Activated naive CD4-positive, alpha-beta T cell treated with anti-CD3 and anti-CD28 coated beads, Interleukin-2, amount 10 ng/mL, durations not matched to agents 7 days and 5 days (primary cell): ENCODE measurements around the gene BCR.

ENCODE experiments used
- CTCF ChIA-PET: fragments of 350-600 bp; sonication (Branson Sonifier 250); formaldehyde crosslinking; loops from one replicate; lab custom pipeline; 2021; ENCODE audit warnings: antibody characterized with exemption; lab: Charles Lee
- DNase-seq: peaks from one replicate; pipeline ENCODE4 v3.0.0-alpha.2; 2020
- H3K27ac Mint-ChIP-seq: one replicate; pipeline ENCODE4 v1.8.0; 2021; ENCODE audit warnings: mild to moderate bottlenecking, moderate library complexity, mixed read lengths
- H3K27me3 Mint-ChIP-seq: one replicate; pipeline ENCODE4 v1.8.0; 2021; ENCODE audit warnings: mild to moderate bottlenecking, mixed read lengths
- H3K36me3 Mint-ChIP-seq: one replicate; pipeline ENCODE4 v1.8.0; 2021; ENCODE audit warnings: mixed read lengths
- H3K4me1 Mint-ChIP-seq: one replicate; pipeline ENCODE4 v1.8.0; 2021; ENCODE audit warnings: mixed read lengths
- H3K4me3 Mint-ChIP-seq: one replicate; pipeline ENCODE4 v1.8.0; 2021; ENCODE audit warnings: mild to moderate bottlenecking, moderate library complexity, mixed read lengths
- H3K9me3 Mint-ChIP-seq: one replicate; pipeline ENCODE4 v1.8.0; 2021; ENCODE audit warnings: mixed read lengths

Gene BCR

DNA sequence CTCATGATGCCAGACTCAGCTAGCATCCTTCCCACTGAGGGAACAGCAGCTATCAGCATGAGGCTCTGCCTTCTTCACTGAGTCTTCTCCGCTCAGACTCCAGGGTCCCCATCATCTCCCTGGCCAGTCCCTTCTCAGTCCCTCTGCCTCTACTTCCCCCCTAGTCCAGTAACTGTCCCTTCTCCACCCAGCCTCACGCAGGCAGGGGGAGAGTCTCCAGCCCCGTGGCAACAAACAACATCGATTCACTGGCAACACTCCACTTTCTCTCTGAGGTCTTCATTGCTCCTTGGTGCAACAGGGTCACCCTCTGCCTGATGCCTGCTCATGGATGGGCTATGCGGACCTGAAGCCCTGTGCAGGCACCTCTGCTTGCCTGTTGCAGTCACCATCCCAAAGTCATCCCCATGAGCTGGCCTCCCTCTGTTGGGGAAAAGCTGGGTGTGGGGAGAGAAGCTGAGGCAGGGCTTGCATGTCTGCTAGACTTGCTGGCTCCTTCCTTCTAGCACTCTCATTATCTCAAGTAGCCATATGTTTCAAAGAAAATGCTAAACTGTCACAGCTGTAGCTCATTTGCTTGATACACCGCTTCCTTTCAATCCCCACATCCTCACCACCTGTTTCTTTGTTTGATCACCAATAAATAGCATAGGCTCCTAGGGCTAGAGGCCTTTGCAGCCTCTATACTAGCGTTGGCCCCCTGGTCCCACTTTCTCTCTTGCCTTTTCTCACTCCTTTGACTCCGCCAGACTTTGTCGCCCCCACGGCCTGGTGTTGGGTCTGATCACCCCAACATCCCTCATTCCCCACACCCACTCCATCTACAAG, 4.3 kb upstream of the BCR start:
- CTCF ChIA-PET: interaction anchor here (0.6 to 13.7 kb wide), 13 partner anchors 20 to 324 kb away, joined by 3 to 247 read pairs (median 4); no protein-coding TSS in a partner anchor
- Mint-ChIP-seq H3K36me3 (peaks cover 7% of the 10 kb centered on the region), H3K27ac (peak overlapping the region; percentile 80), H3K4me1 (peaks cover 40% of the 10 kb centered on the region), H3K9me3 (peaks cover 12% of the 10 kb centered on the region), H3K4me3 (no peak overlapping the region), H3K27me3 (peaks cover 12% of the 10 kb centered on the region)
- DNase-seq: peak; percentile 39

DNA sequence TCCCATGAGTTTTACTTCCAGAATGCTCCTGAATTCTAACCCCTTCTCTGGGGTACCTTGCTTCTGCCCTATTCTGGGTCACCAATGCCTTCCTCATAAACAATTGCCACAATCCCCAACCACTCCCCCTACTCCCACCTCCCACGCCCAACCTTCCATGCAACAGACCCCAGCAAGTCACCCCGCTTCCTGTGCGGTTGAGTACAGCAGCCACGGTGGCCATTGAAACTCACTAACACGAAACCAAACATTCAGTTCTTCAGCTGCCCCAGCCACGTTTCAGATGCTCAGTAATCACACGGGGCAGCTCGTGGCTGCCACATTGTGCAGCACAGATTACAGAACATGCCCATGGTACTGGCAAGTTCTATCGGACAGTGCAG, 3.7 kb upstream of the BCR start:
- Mint-ChIP-seq H3K27ac (peak overlapping the region; percentile 80), H3K27me3 (peaks cover 15% of the 10 kb centered on the region), H3K9me3 (peaks cover 12% of the 10 kb centered on the region), H3K4me3 (no peak overlapping the region), H3K36me3 (peaks cover 7% of the 10 kb centered on the region), H3K4me1 (peaks cover 40% of the 10 kb centered on the region)
- DNase-seq: no peak
- CTCF ChIA-PET: interaction anchor here (0.7 to 13.7 kb wide), 13 partner anchors 22 to 226 kb away, joined by 3 to 247 read pairs (median 4); no protein-coding TSS in a partner anchor

- H3K9me3 Mint-ChIP-seq: peaks cover 12% of the 10 kb centered on the region
- peaks cover 45% of the 10 kb centered on the region for H3K4me1 Mint-ChIP-seq
- CTCF ChIA-PET: interaction anchor here (0.6 to 13.7 kb wide), 13 partner anchors 23 to 226 kb away, joined by 3 to 247 read pairs (median 4); no protein-coding TSS in a partner anchor
- DNase-seq: no peak
- H3K36me3 Mint-ChIP-seq: peaks cover 13% of the 10 kb centered on the region
- H3K27me3 Mint-ChIP-seq: peaks cover 19% of the 10 kb centered on the region
- H3K4me3 Mint-ChIP-seq: no peak overlapping the region
- no peak overlapping the region for H3K27ac Mint-ChIP-seq
These were observed 3.1 kb upstream of the BCR start for GRCh38 chr22:23177197-23177596.

DNA sequence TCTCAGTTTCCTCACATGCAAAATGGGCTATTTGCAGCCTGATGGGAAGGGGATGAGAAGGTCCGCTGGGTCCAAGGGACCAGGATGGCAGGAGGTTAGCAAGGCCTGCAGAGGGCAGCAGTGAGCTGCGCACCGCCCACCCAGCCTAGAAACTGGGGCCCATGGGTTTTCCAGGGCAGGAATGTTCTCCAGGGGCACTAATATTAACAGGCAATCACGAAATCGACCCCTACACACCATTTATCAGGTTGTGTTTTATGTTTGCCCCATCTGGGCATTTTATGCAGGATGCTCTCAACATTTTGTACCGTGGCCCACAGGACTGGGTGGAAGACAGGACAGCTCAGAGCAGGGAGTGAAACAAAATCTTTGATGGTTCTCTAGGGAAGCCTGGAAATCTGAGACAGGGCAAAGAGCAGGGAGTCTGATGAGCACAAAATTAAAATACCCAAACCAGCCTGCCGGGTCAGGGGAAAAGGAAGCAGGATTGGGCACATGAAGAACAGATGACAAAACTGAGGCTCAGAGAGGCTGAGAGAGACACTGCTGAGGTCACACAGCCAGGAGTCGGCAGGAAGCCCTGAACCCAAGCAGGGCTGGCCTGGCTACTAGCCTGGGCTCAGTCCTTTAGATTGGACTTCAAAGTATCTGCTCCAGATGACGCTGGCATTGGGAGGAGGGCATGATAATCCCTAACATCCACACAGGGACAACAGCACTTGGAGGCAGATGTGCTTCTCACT, 1.6 kb upstream of the BCR start:
- DNase-seq: peak; percentile 74
- H3K36me3 Mint-ChIP-seq: peaks cover 26% of the 10 kb centered on the region
- no peak overlapping the region for H3K27ac Mint-ChIP-seq
- H3K4me3 Mint-ChIP-seq: peak overlapping the region; percentile 78
- H3K9me3 Mint-ChIP-seq: peaks cover 12% of the 10 kb centered on the region
- CTCF ChIA-PET: interaction anchor here (0.8 to 13.7 kb wide), 8 partner anchors 40 to 113 kb away, joined by 3 to 247 read pairs (median 6); no protein-coding TSS in a partner anchor
- peaks cover 19% of the 10 kb centered on the region for H3K27me3 Mint-ChIP-seq
- peaks cover 60% of the 10 kb centered on the region for H3K4me1 Mint-ChIP-seq

DNA sequence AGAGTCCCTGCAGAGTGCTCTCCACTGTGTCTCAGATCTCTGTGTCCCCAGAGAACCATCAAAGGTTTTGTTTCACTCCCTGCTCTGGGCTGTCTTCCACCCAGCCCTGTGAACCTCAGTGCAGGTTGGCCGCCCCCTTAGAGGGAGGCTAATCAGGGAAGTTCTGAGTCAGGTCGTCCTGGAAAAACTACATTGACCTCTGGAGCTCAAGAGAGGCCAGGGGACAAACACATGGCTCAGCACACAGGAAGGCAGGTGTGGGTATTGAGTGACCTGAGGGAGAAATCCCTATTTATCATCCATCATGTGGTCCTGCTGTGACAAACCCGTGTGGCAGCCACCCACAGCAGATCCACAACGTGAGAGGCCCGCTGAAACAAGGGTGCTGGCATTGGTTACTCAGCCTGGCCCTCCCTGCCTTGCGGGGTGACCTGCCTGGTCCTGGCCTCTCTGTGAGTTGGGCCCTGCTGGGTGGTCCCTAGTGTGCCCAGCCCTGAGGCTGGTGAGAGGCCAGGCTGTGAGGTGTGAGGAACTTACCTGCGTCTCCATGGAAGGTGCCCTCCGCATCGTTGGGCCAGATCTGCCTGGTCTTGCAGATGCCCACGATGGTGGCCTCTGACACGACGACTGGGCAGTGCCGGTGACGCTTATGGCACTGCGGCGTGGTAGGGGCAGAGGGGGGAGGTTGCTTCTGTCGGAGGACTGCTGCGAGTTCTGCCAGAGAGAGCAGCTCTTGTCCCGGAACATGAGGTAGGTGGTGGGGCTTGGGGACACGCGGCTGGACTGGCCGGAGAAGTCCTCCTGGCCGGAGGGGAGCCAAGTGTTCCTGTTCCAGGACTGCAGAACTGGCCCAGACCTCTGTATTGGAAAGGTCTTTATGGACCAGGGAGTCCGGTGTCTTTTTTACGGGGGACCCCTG, 669 bp upstream of the BCR start:
- peaks cover 65% of the 10 kb centered on the region for H3K4me1 Mint-ChIP-seq
- CTCF ChIA-PET: interaction anchor here (0.8 to 13.7 kb wide), 7 partner anchors 9 to 111 kb away, joined by 3 to 247 read pairs (median 5); no protein-coding TSS in a partner anchor
- peaks cover 12% of the 10 kb centered on the region for H3K9me3 Mint-ChIP-seq
- peak overlapping the region; percentile 78 for H3K4me3 Mint-ChIP-seq
- no peak for DNase-seq
- H3K36me3 Mint-ChIP-seq: peaks cover 31% of the 10 kb centered on the region
- H3K27ac Mint-ChIP-seq: peak overlapping the region; percentile 37
- H3K27me3 Mint-ChIP-seq: peaks cover 15% of the 10 kb centered on the region

- Mint-ChIP-seq H3K4me1 (peaks cover 75% of the 10 kb centered on the region), H3K9me3 (peaks cover 10% of the 10 kb centered on the region), H3K27me3 (peaks cover 15% of the 10 kb centered on the region), H3K4me3 (peak overlapping the region; percentile 92), H3K27ac (peak overlapping the region; percentile 84), H3K36me3 (peaks cover 38% of the 10 kb centered on the region)
- CTCF ChIA-PET: interaction anchor here (1.0 to 13.7 kb wide), 4 partner anchors 8 to 109 kb away, joined by 3 to 247 read pairs (median 7); no protein-coding TSS in a partner anchor
- DNase-seq: peak; percentile 61
These were observed 798 bp downstream of the BCR start for GRCh38 chr22:23180893-23181720.

- Mint-ChIP-seq H3K4me3 (peak overlapping the region; percentile 92), H3K36me3 (peaks cover 38% of the 10 kb centered on the region), H3K4me1 (peaks cover 75% of the 10 kb centered on the region), H3K9me3 (peaks cover 3% of the 10 kb centered on the region), H3K27ac (peak overlapping the region; percentile 84), H3K27me3 (peaks cover 15% of the 10 kb centered on the region)
- CTCF ChIA-PET: interaction anchor here (1.7 to 13.7 kb wide), 3 partner anchors 15 to 109 kb away, joined by 3 to 247 read pairs (median 10); no protein-coding TSS in a partner anchor
- no peak for DNase-seq
These were observed 1.5 kb downstream of the BCR start for GRCh38 chr22:23181721-23182308.

- H3K27me3 Mint-ChIP-seq: peaks cover 15% of the 10 kb centered on the region
- no peaks in the 10 kb centered on the region for H3K9me3 Mint-ChIP-seq
- peak; percentile 61 for DNase-seq
- CTCF ChIA-PET: interaction anchor here (1.4 to 13.7 kb wide), 4 partner anchors 14 to 100 kb away, joined by 3 to 247 read pairs (median 4); no protein-coding TSS in a partner anchor
- peaks cover 39% of the 10 kb centered on the region for H3K36me3 Mint-ChIP-seq
- peak overlapping the region; percentile 92 for H3K4me3 Mint-ChIP-seq
- H3K27ac Mint-ChIP-seq: peak overlapping the region; percentile 84
- peaks cover 71% of the 10 kb centered on the region for H3K4me1 Mint-ChIP-seq
These were observed 2.2 kb downstream of the BCR start for GRCh38 chr22:23182309-23183060.

DNA sequence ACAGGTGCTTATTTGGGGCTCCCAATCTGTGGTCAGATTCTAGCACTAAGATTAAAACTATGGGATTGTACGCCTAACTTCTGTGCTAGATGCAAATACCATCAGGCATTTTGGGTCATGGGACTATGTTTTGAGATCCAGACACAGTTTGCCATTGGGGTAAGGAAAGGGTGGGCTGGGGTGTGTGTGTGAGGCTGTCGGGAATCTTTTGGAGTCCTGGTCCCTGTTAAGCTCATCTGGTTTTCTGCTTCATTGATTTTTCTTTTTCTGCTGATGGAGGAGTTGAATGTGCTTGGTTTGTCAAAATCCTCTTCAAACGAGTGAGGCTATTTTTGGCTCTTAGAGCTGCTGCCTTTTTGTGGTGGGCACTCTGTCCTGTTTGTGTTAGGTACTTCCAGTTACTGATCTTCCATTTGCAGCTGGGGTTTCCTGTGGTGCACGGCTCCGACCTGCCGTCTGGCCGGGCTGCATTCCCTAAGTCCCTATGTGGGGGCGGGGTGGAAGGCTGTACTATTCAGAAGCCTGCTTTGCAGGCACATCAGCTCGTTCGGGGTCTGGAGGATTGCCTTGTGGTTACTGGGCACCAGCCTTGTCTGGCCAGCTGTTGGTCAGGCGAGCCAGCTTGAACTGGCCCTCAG, 2.9 kb downstream of the BCR start:
- peaks cover 45% of the 10 kb centered on the region for H3K36me3 Mint-ChIP-seq
- CTCF ChIA-PET: interaction anchor here (0.9 to 13.7 kb wide), 5 partner anchors 9 to 99 kb away, joined by 3 to 247 read pairs (median 4); no protein-coding TSS in a partner anchor
- H3K4me1 Mint-ChIP-seq: peaks cover 78% of the 10 kb centered on the region
- H3K27me3 Mint-ChIP-seq: peaks cover 15% of the 10 kb centered on the region
- peak overlapping the region; percentile 92 for H3K4me3 Mint-ChIP-seq
- H3K27ac Mint-ChIP-seq: peak overlapping the region; percentile 84
- DNase-seq: no peak
- no peaks in the 10 kb centered on the region for H3K9me3 Mint-ChIP-seq

DNA sequence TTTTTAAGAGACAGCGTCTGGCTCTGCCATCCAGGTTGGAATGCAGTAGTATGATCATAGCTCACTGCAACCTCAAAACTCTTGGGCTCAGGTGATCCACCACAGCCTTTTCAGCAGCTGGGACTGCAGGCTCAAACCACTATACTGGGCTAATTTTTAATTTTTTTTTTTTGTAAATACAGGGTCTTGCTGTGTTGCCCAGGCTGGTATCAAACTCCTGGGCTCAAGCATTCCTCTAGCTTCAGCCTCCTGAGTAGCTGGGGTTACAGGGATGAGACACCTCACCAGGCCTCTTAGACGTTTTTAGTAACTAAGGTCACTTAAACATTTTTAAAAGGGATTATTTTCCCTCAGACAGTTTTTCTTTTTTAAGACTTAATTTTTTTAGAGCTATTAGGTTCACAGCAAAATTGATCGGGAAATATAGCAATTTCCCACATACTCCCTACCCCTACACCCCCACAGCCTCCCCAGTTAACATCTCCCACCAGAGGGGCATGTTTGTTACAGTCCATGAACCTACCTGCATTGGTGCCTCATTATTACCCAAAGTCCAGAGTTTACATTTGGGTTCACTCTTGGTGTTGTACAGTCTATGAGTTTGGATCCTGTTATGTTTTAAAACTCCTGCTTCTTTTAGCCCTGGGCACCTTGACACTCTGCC, 3.9 kb downstream of the BCR start:
- Mint-ChIP-seq H3K9me3 (no peaks in the 10 kb centered on the region), H3K4me1 (peaks cover 71% of the 10 kb centered on the region), H3K27me3 (peaks cover 9% of the 10 kb centered on the region), H3K36me3 (peaks cover 47% of the 10 kb centered on the region), H3K4me3 (peak overlapping the region; percentile 92), H3K27ac (peak overlapping the region; percentile 80)
- DNase-seq: no peak
- CTCF ChIA-PET: interaction anchor here (0.8 to 13.7 kb wide), 5 partner anchors 10 to 98 kb away, joined by 3 to 247 read pairs (median 4); no protein-coding TSS in a partner anchor

- Mint-ChIP-seq H3K9me3 (no peaks in the 10 kb centered on the region), H3K27ac (peak overlapping the region; percentile 80), H3K4me1 (peaks cover 67% of the 10 kb centered on the region), H3K36me3 (peaks cover 49% of the 10 kb centered on the region), H3K27me3 (peaks cover 7% of the 10 kb centered on the region), H3K4me3 (peak overlapping the region; percentile 76)
- CTCF ChIA-PET: no interaction called here
- DNase-seq: no peak
These were observed 4.4 kb downstream of the BCR start for GRCh38 chr22:23184764-23185113.
